Stimulated activated CD4-positive, alpha-beta T cell treated with anti-CD3 and anti-CD28 coated beads, Interleukin-1b, Interleukin-23, amount 100 ng/mL, for 48 hours (primary cell): ENCODE results near the gene FOXC2.

Experiments used
- DNase-seq: peaks from one replicate; pipeline ENCODE4 v3.0.0-alpha.2; 2020

The FOXC2 gene

GRCh38 chr16:86558355-86559193 lies 8.1 kb upstream of the FOXC2 start:
- DNase-seq, result no peak

- DNase-seq, result no peak
Observed at GRCh38 chr16:86559802-86560305, 6.8 kb upstream of the FOXC2 start.

- DNase-seq, result no peak
Observed at GRCh38 chr16:86562356-86562755, 4.3 kb upstream of the FOXC2 start.

- peak; percentile 89 for DNase-seq
Observed at GRCh38 chr16:86563469-86564345, 2.9 kb upstream of the FOXC2 start.

GRCh38 chr16:86565181-86565631 lies 1.4 kb upstream of the FOXC2 start:
- no peak for DNase-seq

GRCh38 chr16:86565644-86566511 lies 751 bp upstream of the FOXC2 start:
- DNase-seq, result no peak

- no peak for DNase-seq
Observed at GRCh38 chr16:86566966-86567700, 504 bp downstream of the FOXC2 start.

GRCh38 chr16:86567701-86568581 lies 1.3 kb downstream of the FOXC2 start:
- no peak for DNase-seq

GRCh38 chr16:86568677-86569623 lies 2.3 kb downstream of the FOXC2 start:
- DNase-seq, result no peak

- DNase-seq, result no peak
Observed at GRCh38 chr16:86569701-86570447, 3.2 kb downstream of the FOXC2 start.

- no peak for DNase-seq
Observed at GRCh38 chr16:86570558-86571529, 4.2 kb downstream of the FOXC2 start.

- DNase-seq, result no peak
Observed at GRCh38 chr16:86571530-86571915, 4.9 kb downstream of the FOXC2 start.

- no peak for DNase-seq
Observed at GRCh38 chr16:86572041-86572521, 5.5 kb downstream of the FOXC2 start.

- no peak for DNase-seq
Observed at GRCh38 chr16:86572606-86573005, 6.0 kb downstream of the FOXC2 start.

- DNase-seq, result no peak
Observed at GRCh38 chr16:86573215-86573614, 6.6 kb downstream of the FOXC2 start.

GRCh38 chr16:86573646-86574508 lies 7.2 kb downstream of the FOXC2 start:
- DNase-seq, result no peak
